ENCODE measurements around the gene TRAPPC2B.
"Not testable (repeated sequence)": the region's sequence is repeated elsewhere in the genome, so short reads cannot be mapped to it uniquely, and the experiment has no call there.

Gene TRAPPC2B

GRCh38 chr19:57374647-57375046 lies 11.3 kb downstream of the TRAPPC2B start:
- Histone ChIP-seq H3K9me3 (ENCODE audit: low read length) (peaks cover 25% of the 10 kb centered on the region), H3K36me3 (ENCODE audit: insufficient read depth, low read length) (peaks cover 53% of the 10 kb centered on the region)
- H3K4me1 ChIP-seq (ENCODE audit: insufficient read depth, low read length); H3K27ac ChIP-seq (ENCODE audit: low read depth, low read length); H3K4me3 ChIP-seq (ENCODE audit: low read depth in 1 of 2, low read length in 2 of 2); H3K27me3 ChIP-seq (ENCODE audit: control insufficient read depth in 1 of 2, insufficient read depth in 2 of 2, low read length in 2 of 2); H3K9ac ChIP-seq (ENCODE audit: low read length): not testable (repeated sequence)

- no peak overlapping the region for H3K4me3 ChIP-seq (ENCODE audit: low read depth in 1 of 2, low read length in 2 of 2)
- H3K36me3 ChIP-seq (ENCODE audit: insufficient read depth, low read length) = peaks cover 53% of the 10 kb centered on the region
- no peak overlapping the region for H3K9ac ChIP-seq (ENCODE audit: low read length)
- no peak overlapping the region for H3K27ac ChIP-seq (ENCODE audit: low read depth, low read length)
- H3K27me3 ChIP-seq (ENCODE audit: control insufficient read depth in 1 of 2, insufficient read depth in 2 of 2, low read length in 2 of 2) = no peaks in the 10 kb centered on the region
- peaks cover 25% of the 10 kb centered on the region for H3K9me3 ChIP-seq (ENCODE audit: low read length)
- no peaks in the 10 kb centered on the region for H3K4me1 ChIP-seq (ENCODE audit: insufficient read depth, low read length)
Measured at GRCh38 chr19:57376151-57376550, 12.8 kb downstream of the TRAPPC2B start.

GRCh38 chr19:57377498-57378146 lies 14.3 kb downstream of the TRAPPC2B start:
- Histone ChIP-seq H3K36me3 (ENCODE audit: insufficient read depth, low read length) (peaks cover 40% of the 10 kb centered on the region), H3K4me3 (ENCODE audit: low read depth in 1 of 2, low read length in 2 of 2) (no peak overlapping the region), H3K27ac (ENCODE audit: low read depth, low read length) (no peak overlapping the region), H3K27me3 (ENCODE audit: control insufficient read depth in 1 of 2, insufficient read depth in 2 of 2, low read length in 2 of 2) (no peaks in the 10 kb centered on the region), H3K9me3 (ENCODE audit: low read length) (peaks cover 25% of the 10 kb centered on the region), H3K9ac (ENCODE audit: low read length) (no peak overlapping the region), H3K4me1 (ENCODE audit: insufficient read depth, low read length) (no peaks in the 10 kb centered on the region)

- peaks cover 19% of the 10 kb centered on the region for H3K36me3 ChIP-seq (ENCODE audit: insufficient read depth, low read length)
- no peaks in the 10 kb centered on the region for H3K27me3 ChIP-seq (ENCODE audit: control insufficient read depth in 1 of 2, insufficient read depth in 2 of 2, low read length in 2 of 2)
- no peak overlapping the region for H3K9ac ChIP-seq (ENCODE audit: low read length)
- no peak overlapping the region for H3K27ac ChIP-seq (ENCODE audit: low read depth, low read length)
- H3K4me3 ChIP-seq (ENCODE audit: low read depth in 1 of 2, low read length in 2 of 2) = no peak overlapping the region
- peaks cover 22% of the 10 kb centered on the region for H3K9me3 ChIP-seq (ENCODE audit: low read length)
- no peaks in the 10 kb centered on the region for H3K4me1 ChIP-seq (ENCODE audit: insufficient read depth, low read length)
Measured at GRCh38 chr19:57380923-57381322, 17.6 kb downstream of the TRAPPC2B start.

- Histone ChIP-seq H3K4me3 (ENCODE audit: low read depth in 1 of 2, low read length in 2 of 2) (no peak overlapping the region), H3K4me1 (ENCODE audit: insufficient read depth, low read length) (no peaks in the 10 kb centered on the region), H3K9me3 (ENCODE audit: low read length) (peaks cover 8% of the 10 kb centered on the region), H3K27me3 (ENCODE audit: control insufficient read depth in 1 of 2, insufficient read depth in 2 of 2, low read length in 2 of 2) (no peaks in the 10 kb centered on the region), H3K27ac (ENCODE audit: low read depth, low read length) (no peak overlapping the region), H3K9ac (ENCODE audit: low read length) (no peak overlapping the region), H3K36me3 (ENCODE audit: insufficient read depth, low read length) (peaks cover 5% of the 10 kb centered on the region)
Measured at GRCh38 chr19:57382806-57383488, 19.6 kb downstream of the TRAPPC2B start.

- peaks cover 15% of the 10 kb centered on the region for H3K4me1 ChIP-seq (ENCODE audit: insufficient read depth, low read length)
- peak overlapping the region; percentile 43 for H3K27ac ChIP-seq (ENCODE audit: low read depth, low read length)
- H3K36me3 ChIP-seq (ENCODE audit: insufficient read depth, low read length) = peaks cover 16% of the 10 kb centered on the region
- H3K4me3 ChIP-seq (ENCODE audit: low read depth in 1 of 2, low read length in 2 of 2) = peak overlapping the region in 1 of 2 donors; percentile 94
- peaks cover 4% of the 10 kb centered on the region for H3K9me3 ChIP-seq (ENCODE audit: low read length)
- H3K9ac ChIP-seq (ENCODE audit: low read length) = peak overlapping the region; percentile 39
- H3K27me3 ChIP-seq (ENCODE audit: control insufficient read depth in 1 of 2, insufficient read depth in 2 of 2, low read length in 2 of 2) = no peaks in the 10 kb centered on the region
Measured at GRCh38 chr19:57389194-57389729, 25.9 kb downstream of the TRAPPC2B start.

GRCh38 chr19:57389730-57390598 lies 26.6 kb downstream of the TRAPPC2B start, which contains the start of gene ZNF548:
ZNF548 (plus strand) TSS chr19:57389854; CDS start chr19:57390100, 246 bp downstream.
- Histone ChIP-seq H3K36me3 (ENCODE audit: insufficient read depth, low read length) (peaks cover 20% of the 10 kb centered on the region), H3K4me3 (ENCODE audit: low read depth in 1 of 2, low read length in 2 of 2) (peak within 1 kb of the TSS; percentile 54 to 94), H3K9me3 (ENCODE audit: low read length) (peaks cover 8% of the 10 kb centered on the region), H3K27ac (ENCODE audit: low read depth, low read length) (peak within 1 kb of the TSS; percentile 43), H3K4me1 (ENCODE audit: insufficient read depth, low read length) (peaks cover 15% of the 10 kb centered on the region), H3K27me3 (ENCODE audit: control insufficient read depth in 1 of 2, insufficient read depth in 2 of 2, low read length in 2 of 2) (no peaks in the 10 kb centered on the region), H3K9ac (ENCODE audit: low read length) (peak within 1 kb of the TSS; percentile 75)

GRCh38 chr19:57395710-57396109 lies 32.4 kb downstream of the TRAPPC2B start:
- Histone ChIP-seq H3K27ac (ENCODE audit: low read depth, low read length) (no peak overlapping the region), H3K9ac (ENCODE audit: low read length) (no peak overlapping the region), H3K36me3 (ENCODE audit: insufficient read depth, low read length) (peaks cover 58% of the 10 kb centered on the region), H3K4me1 (ENCODE audit: insufficient read depth, low read length) (peaks cover 6% of the 10 kb centered on the region), H3K27me3 (ENCODE audit: control insufficient read depth in 1 of 2, insufficient read depth in 2 of 2, low read length in 2 of 2) (no peaks in the 10 kb centered on the region), H3K9me3 (ENCODE audit: low read length) (peaks cover 23% of the 10 kb centered on the region), H3K4me3 (ENCODE audit: low read depth in 1 of 2, low read length in 2 of 2) (no peak overlapping the region)

- Histone ChIP-seq H3K36me3 (ENCODE audit: insufficient read depth, low read length) (peaks cover 53% of the 10 kb centered on the region), H3K9ac (ENCODE audit: low read length) (no peak overlapping the region), H3K4me3 (ENCODE audit: low read depth in 1 of 2, low read length in 2 of 2) (no peak overlapping the region), H3K27ac (ENCODE audit: low read depth, low read length) (no peak overlapping the region), H3K9me3 (ENCODE audit: low read length) (peaks cover 38% of the 10 kb centered on the region), H3K27me3 (ENCODE audit: control insufficient read depth in 1 of 2, insufficient read depth in 2 of 2, low read length in 2 of 2) (no peaks in the 10 kb centered on the region), H3K4me1 (ENCODE audit: insufficient read depth, low read length) (no peaks in the 10 kb centered on the region)
Measured at GRCh38 chr19:57398868-57399267, 35.5 kb downstream of the TRAPPC2B start.

GRCh38 chr19:57403737-57404563 lies 40.6 kb downstream of the TRAPPC2B start:
- Histone ChIP-seq H3K27ac (ENCODE audit: low read depth, low read length) (no peak overlapping the region), H3K9me3 (ENCODE audit: low read length) (peaks cover 16% of the 10 kb centered on the region), H3K4me3 (ENCODE audit: low read depth in 1 of 2, low read length in 2 of 2) (no peak overlapping the region), H3K36me3 (ENCODE audit: insufficient read depth, low read length) (peaks cover 14% of the 10 kb centered on the region), H3K4me1 (ENCODE audit: insufficient read depth, low read length) (no peaks in the 10 kb centered on the region), H3K9ac (ENCODE audit: low read length) (no peak overlapping the region), H3K27me3 (ENCODE audit: control insufficient read depth in 1 of 2, insufficient read depth in 2 of 2, low read length in 2 of 2) (no peaks in the 10 kb centered on the region)

Data from muscle layer of colon (tissue), 2 donors.